Transverse colon (tissue), 4 donors: ENCODE data around the gene PVALEF.

Experiments
- CTCF ChIP-seq, 5 experiments: fragments of 200-600 bp in 3 of 5; fragments of 450-650 bp in 2 of 5; sonication (generic) in 3 of 5; IDR thresholded peaks; 1 replicate in 2 of 5; 2 replicates in 3 of 5; pipeline ENCODE4 v1.5.1; 2016 to 2017; ENCODE audit warnings: antibody characterized with exemption in 5 of 5, inconsistent platforms in 3 of 5, mild to moderate bottlenecking in 2 of 5, moderate library complexity in 1 of 5
- POLR2AphosphoS5 ChIP-seq, 3 donors: sonication (generic); formaldehyde crosslinking; IDR thresholded peaks; one replicate each; pipeline ENCODE4 v1.6.1; 2016; ENCODE audit warnings: antibody characterized with exemption in 3 of 3

GRCh38 chr17:81148571-81148970 is 16.7 kb upstream of the PVALEF start:
- TF ChIP-seq POLR2AphosphoS5 (IDR thresholded peaks at IDR 0.05) (no peak), CTCF (IDR thresholded peaks at IDR 0.05) (no peak)
